Liver (tissue), 9 donors: ENCODE data around the gene MOGAT2. TPM values are rescaled to one million over a fixed set of nuclear protein-coding genes. Genes with fewer than 3 reads are reported as not detected.

Source experiments
- DNase-seq: peaks from one replicate; pipeline ENCODE4 v3.0.0-alpha.2; 2017; ENCODE audit warnings: low spot score
- H3K27ac ChIP-seq, 2 donors: one replicate each; pipeline ENCODE4 v1.7.0; 2013; ENCODE audit warnings: inconsistent platforms in 2 of 2, low read length in 2 of 2, control low read depth in 1 of 2, low read depth in 1 of 2, mild to moderate bottlenecking in 1 of 2
- H3K27me3 ChIP-seq, 4 donors: one replicate each; pipeline versions ENCODE4 v1.6.1 to v1.7.0; 2013; ENCODE audit warnings: low read length in 3 of 4, inconsistent platforms in 1 of 4, mild to moderate bottlenecking in 1 of 4, moderate library complexity in 1 of 4; ENCODE audit not compliant: control insufficient read depth in 4 of 4, insufficient read depth in 4 of 4
- H3K36me3 ChIP-seq, 4 donors: one replicate each; pipeline versions ENCODE4 v1.6.1 to v1.7.0; 2013; ENCODE audit warnings: low read length in 3 of 4, mild to moderate bottlenecking in 3 of 4, low read depth in 1 of 4, moderate library complexity in 1 of 4; ENCODE audit not compliant: control insufficient read depth in 4 of 4, insufficient read depth in 3 of 4
- H3K4me1 ChIP-seq, 4 donors: one replicate each; pipeline versions ENCODE4 v1.6.1 to v1.7.0; 2013; ENCODE audit warnings: low read length in 3 of 4, mild to moderate bottlenecking in 3 of 4, moderate library complexity in 1 of 4; ENCODE audit not compliant: control insufficient read depth in 4 of 4, insufficient read depth in 4 of 4
- H3K4me3 ChIP-seq, 3 donors: one replicate each; pipeline versions ENCODE4 v1.6.1 to v1.7.0; 2013; ENCODE audit warnings: low read length in 3 of 3, control low read depth in 1 of 3, low read depth in 1 of 3, mild to moderate bottlenecking in 1 of 3
- H3K9ac ChIP-seq, 2 donors: one replicate each; pipeline ENCODE4 v1.7.0; 2013; ENCODE audit warnings: low read length in 2 of 2, mild to moderate bottlenecking in 2 of 2, moderate library complexity in 2 of 2, control low read depth in 1 of 2, low read depth in 1 of 2
- H3K9me3 ChIP-seq, 4 donors: one replicate each; pipeline versions ENCODE4 v1.6.1 to v1.7.0; 2013; ENCODE audit warnings: low read length in 3 of 4; ENCODE audit not compliant: control insufficient read depth in 4 of 4
- EGR1 ChIP-seq, 2 donors: IDR thresholded peaks; 2 replicates each; pipeline ENCODE4 v1.6.1; 2016 to 2018; ENCODE audit warnings: antibody characterized with exemption in 2 of 2, low read depth in 2 of 2
- FOXA1 ChIP-seq: IDR thresholded peaks from 2 replicates; pipeline ENCODE4 v1.6.1; 2016; ENCODE audit warnings: antibody characterized with exemption
- FOXA2 ChIP-seq: IDR thresholded peaks from 2 replicates; pipeline ENCODE4 v1.6.1; 2016; ENCODE audit warnings: antibody characterized with exemption
- GABPA ChIP-seq, 2 donors: IDR thresholded peaks in 1 of 2; conservative IDR thresholded peaks in 1 of 2; 2 replicates each; pipeline ENCODE4 v1.6.1; 2016; ENCODE audit warnings: antibody characterized with exemption in 2 of 2, mild to moderate bottlenecking in 1 of 2, moderate library complexity in 1 of 2
- HNF4A ChIP-seq, 2 donors: conservative IDR thresholded peaks; 2 replicates each; pipeline ENCODE4 v1.6.1; 2016; ENCODE audit warnings: antibody characterized with exemption in 2 of 2, mild to moderate bottlenecking in 2 of 2
- HNF4G ChIP-seq: IDR thresholded peaks from 2 replicates; pipeline ENCODE4 v1.6.1; 2016; ENCODE audit warnings: antibody characterized with exemption
- JUND ChIP-seq, 2 donors: IDR thresholded peaks; 2 replicates each; pipeline ENCODE4 v1.6.1; 2016; ENCODE audit warnings: antibody characterized with exemption in 2 of 2
- NR2F2 ChIP-seq: IDR thresholded peaks from 2 replicates; pipeline ENCODE4 v1.6.1; 2016; ENCODE audit warnings: antibody characterized with exemption
- RAD21 ChIP-seq, 2 donors: IDR thresholded peaks; 2 replicates each; pipeline ENCODE4 v1.6.1; 2016; ENCODE audit warnings: antibody characterized with exemption in 2 of 2, mild to moderate bottlenecking in 2 of 2
- RXRA ChIP-seq, 2 donors: IDR thresholded peaks; 2 replicates each; pipeline ENCODE4 v1.6.1; 2017 to 2018; ENCODE audit warnings: antibody characterized with exemption in 2 of 2, mild to moderate bottlenecking in 1 of 2
- SP1 ChIP-seq: IDR thresholded peaks from 2 replicates; pipeline ENCODE4 v1.6.1; 2018; ENCODE audit warnings: antibody characterized with exemption, mild to moderate bottlenecking
- TAF1 ChIP-seq: conservative IDR thresholded peaks from 2 replicates; pipeline ENCODE4 v1.6.1; 2016; ENCODE audit warnings: antibody characterized with exemption, mild to moderate bottlenecking
- YY1 ChIP-seq: IDR thresholded peaks from 2 replicates; pipeline ENCODE4 v1.6.1; 2016; ENCODE audit warnings: antibody characterized with exemption, mild to moderate bottlenecking
- WGBS: extraction: QIAGEN DNeasy Blood & Tissue Kit; methylation state at CpG from one replicate; pipeline ENCODE4 v1.1.7; 2013; 5-methylcytosine and 5-hydroxymethylcytosine counted together
- polyA plus RNA-seq, 2 donors: library from polyadenylated mRNA; stranded (reverse) in 1 of 2; unstranded in 1 of 2; fragments of 200-250 nt in 1 of 2; fragments of >200 nt in 1 of 2; fragmentation: Nextera tagmentation in 1 of 2; extraction: Ambion mirVana in 1 of 2; gene quantifications; one replicate each; pipeline versions ENCODE4 v1.2.1 to v1.2.3, GENCODE V29; 2013 to 2015
- total RNA-seq, 2 donors: library from RNA; depleted of rRNA; stranded (reverse); fragments of >200 nt; gene quantifications; one replicate each; pipeline ENCODE4 v1.2.3, GENCODE V29; 2014
- TF ChIP-seq, protein P1 (sequence below): IDR thresholded peaks from 2 replicates; pipeline ENCODE4 v1.6.1; 2016; ENCODE audit warnings: antibody characterized with exemption
- TF ChIP-seq, protein P2 (sequence below): fragments of 150-350 bp; IDR thresholded peaks from 2 replicates; pipeline ENCODE4 v1.5.1; 2017; ENCODE audit warnings: improper control_type of control experiment, low read depth, low read length; ENCODE audit not compliant: missing input control
- TF ChIP-seq, protein P3 (sequence below): IDR thresholded peaks from 2 replicates; pipeline ENCODE4 v1.6.1; 2016; ENCODE audit warnings: antibody characterized with exemption, mild to moderate bottlenecking
- TF ChIP-seq, protein P4 (sequence below): IDR thresholded peaks from 2 replicates; pipeline ENCODE4 v1.6.1; 2016; ENCODE audit warnings: antibody characterized with exemption
- TF ChIP-seq, protein P5 (sequence below): IDR thresholded peaks from 2 replicates; pipeline ENCODE4 v1.6.1; 2016; ENCODE audit warnings: antibody characterized with exemption
- donor health status: healthy.
- donor health status: healthy.
- donor health status: healthy.
- donor health status: healthy.
- donor health status: healthy.

The MOGAT2 gene
- total and polyA plus RNA-seq, 4 donors = 1.0 to 92.4 (median 37.6) TPM

DNA sequence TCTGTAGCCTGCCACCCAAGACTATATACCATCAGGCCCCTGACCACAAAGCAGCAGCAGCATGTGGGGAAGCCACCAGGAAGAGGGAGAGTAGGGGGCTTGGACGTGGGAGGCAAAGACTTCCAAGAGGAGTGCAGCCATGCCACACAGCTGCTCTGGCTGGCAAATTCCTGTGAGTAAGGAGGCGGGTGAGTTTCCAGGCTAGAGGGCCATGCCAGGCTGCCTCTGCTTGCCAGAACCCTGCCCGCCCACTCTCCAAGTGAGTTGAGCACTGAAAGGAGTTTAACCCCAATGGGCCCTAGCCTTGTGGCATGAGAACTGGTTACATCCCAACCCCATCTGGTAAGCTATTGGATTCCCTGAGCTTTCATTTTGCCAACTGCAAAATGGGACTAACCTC lies 46.2 kb downstream of the MOGAT2 start:
- Histone ChIP-seq H3K4me3 (no peak overlapping the region), H3K9ac (no peak overlapping the region), H3K9me3 (no peaks in the 10 kb centered on the region), H3K36me3 (no peaks in the 10 kb centered on the region), H3K4me1 (peaks cover 16 to 53% (median 37%) of the 10 kb centered on the region in 4 donors), H3K27me3 (no peaks in the 10 kb centered on the region), H3K27ac (no peak overlapping the region)
- TF ChIP-seq TAF1 (no peak), NR2F2 (no peak), RXRA (IDR thresholded peaks at IDR 0.05) (no peak), JUND (IDR thresholded peaks at IDR 0.05) (no peak), FOXA1 (no peak), RAD21 (IDR thresholded peaks at IDR 0.05) (no peak), GABPA (IDR thresholded peaks at IDR 0.05 in 1 of 2, conservative IDR thresholded peaks at IDR 0.05 in 1 of 2) (no peak), SP1 (no peak), HNF4G (no peak), FOXA2 (no peak), YY1 (no peak), HNF4A (conservative IDR thresholded peaks at IDR 0.05) (no peak), EGR1 (IDR thresholded peaks at IDR 0.05; ENCODE audit: low read depth in 2 of 2) (no peak)
- TF ChIP-seq, protein P1, sequence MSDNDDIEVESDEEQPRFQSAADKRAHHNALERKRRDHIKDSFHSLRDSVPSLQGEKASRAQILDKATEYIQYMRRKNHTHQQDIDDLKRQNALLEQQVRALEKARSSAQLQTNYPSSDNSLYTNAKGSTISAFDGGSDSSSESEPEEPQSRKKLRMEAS = no peak
- TF ChIP-seq, protein P2, sequence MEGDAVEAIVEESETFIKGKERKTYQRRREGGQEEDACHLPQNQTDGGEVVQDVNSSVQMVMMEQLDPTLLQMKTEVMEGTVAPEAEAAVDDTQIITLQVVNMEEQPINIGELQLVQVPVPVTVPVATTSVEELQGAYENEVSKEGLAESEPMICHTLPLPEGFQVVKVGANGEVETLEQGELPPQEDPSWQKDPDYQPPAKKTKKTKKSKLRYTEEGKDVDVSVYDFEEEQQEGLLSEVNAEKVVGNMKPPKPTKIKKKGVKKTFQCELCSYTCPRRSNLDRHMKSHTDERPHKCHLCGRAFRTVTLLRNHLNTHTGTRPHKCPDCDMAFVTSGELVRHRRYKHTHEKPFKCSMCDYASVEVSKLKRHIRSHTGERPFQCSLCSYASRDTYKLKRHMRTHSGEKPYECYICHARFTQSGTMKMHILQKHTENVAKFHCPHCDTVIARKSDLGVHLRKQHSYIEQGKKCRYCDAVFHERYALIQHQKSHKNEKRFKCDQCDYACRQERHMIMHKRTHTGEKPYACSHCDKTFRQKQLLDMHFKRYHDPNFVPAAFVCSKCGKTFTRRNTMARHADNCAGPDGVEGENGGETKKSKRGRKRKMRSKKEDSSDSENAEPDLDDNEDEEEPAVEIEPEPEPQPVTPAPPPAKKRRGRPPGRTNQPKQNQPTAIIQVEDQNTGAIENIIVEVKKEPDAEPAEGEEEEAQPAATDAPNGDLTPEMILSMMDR = no peak
- TF ChIP-seq, protein P3, sequence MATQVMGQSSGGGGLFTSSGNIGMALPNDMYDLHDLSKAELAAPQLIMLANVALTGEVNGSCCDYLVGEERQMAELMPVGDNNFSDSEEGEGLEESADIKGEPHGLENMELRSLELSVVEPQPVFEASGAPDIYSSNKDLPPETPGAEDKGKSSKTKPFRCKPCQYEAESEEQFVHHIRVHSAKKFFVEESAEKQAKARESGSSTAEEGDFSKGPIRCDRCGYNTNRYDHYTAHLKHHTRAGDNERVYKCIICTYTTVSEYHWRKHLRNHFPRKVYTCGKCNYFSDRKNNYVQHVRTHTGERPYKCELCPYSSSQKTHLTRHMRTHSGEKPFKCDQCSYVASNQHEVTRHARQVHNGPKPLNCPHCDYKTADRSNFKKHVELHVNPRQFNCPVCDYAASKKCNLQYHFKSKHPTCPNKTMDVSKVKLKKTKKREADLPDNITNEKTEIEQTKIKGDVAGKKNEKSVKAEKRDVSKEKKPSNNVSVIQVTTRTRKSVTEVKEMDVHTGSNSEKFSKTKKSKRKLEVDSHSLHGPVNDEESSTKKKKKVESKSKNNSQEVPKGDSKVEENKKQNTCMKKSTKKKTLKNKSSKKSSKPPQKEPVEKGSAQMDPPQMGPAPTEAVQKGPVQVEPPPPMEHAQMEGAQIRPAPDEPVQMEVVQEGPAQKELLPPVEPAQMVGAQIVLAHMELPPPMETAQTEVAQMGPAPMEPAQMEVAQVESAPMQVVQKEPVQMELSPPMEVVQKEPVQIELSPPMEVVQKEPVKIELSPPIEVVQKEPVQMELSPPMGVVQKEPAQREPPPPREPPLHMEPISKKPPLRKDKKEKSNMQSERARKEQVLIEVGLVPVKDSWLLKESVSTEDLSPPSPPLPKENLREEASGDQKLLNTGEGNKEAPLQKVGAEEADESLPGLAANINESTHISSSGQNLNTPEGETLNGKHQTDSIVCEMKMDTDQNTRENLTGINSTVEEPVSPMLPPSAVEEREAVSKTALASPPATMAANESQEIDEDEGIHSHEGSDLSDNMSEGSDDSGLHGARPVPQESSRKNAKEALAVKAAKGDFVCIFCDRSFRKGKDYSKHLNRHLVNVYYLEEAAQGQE = no peak
- TF ChIP-seq, protein P4, sequence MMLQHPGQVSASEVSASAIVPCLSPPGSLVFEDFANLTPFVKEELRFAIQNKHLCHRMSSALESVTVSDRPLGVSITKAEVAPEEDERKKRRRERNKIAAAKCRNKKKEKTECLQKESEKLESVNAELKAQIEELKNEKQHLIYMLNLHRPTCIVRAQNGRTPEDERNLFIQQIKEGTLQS = no peak
- TF ChIP-seq, protein P5, sequence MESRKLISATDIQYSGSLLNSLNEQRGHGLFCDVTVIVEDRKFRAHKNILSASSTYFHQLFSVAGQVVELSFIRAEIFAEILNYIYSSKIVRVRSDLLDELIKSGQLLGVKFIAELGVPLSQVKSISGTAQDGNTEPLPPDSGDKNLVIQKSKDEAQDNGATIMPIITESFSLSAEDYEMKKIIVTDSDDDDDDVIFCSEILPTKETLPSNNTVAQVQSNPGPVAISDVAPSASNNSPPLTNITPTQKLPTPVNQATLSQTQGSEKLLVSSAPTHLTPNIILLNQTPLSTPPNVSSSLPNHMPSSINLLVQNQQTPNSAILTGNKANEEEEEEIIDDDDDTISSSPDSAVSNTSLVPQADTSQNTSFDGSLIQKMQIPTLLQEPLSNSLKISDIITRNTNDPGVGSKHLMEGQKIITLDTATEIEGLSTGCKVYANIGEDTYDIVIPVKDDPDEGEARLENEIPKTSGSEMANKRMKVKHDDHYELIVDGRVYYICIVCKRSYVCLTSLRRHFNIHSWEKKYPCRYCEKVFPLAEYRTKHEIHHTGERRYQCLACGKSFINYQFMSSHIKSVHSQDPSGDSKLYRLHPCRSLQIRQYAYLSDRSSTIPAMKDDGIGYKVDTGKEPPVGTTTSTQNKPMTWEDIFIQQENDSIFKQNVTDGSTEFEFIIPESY = no peak
- 54% methylated on average over 3 of the region's 3 CpGs for WGBS
- DNase-seq = no peak
